Smooth muscle cell (in vitro differentiated cells): ENCODE results near the gene PARPBP. TPM values are rescaled to one million over a fixed set of nuclear protein-coding genes. Genes with fewer than 3 reads are reported as not detected.

Experiments used
- DNase-seq: peaks from one replicate; lab custom pipeline; 2025; ENCODE audit not compliant: unreplicated experiment; lab: John Stamatoyannopoulos, UW
- H2AFZ ChIP-seq: fragments of 200-600 bp; sonication (generic); 2 replicates; pipeline ENCODE4 v1.6.0; 2016; ENCODE audit warnings: antibody characterized with exemption, low read depth, mild to moderate bottlenecking
- H3F3A ChIP-seq: fragments of 200-600 bp; sonication (generic); 2 replicates; pipeline ENCODE4 v1.6.0; 2017; ENCODE audit warnings: antibody characterized with exemption, low read depth
- H3K27ac ChIP-seq: fragments of 200-600 bp; sonication (generic); 2 replicates; pipeline ENCODE4 v1.5.1; 2016; ENCODE audit warnings: low read depth, mild to moderate bottlenecking
- H3K27me3 ChIP-seq: fragments of 200-600 bp; sonication (generic); 2 replicates; pipeline ENCODE4 v1.6.1; 2016; ENCODE audit warnings: low read depth, mild to moderate bottlenecking
- H3K36me3 ChIP-seq: fragments of 200-600 bp; sonication (generic); 2 replicates; pipeline ENCODE4 v1.5.1; 2016; ENCODE audit warnings: low read depth
- H3K4me1 ChIP-seq: fragments of 200-600 bp; sonication (generic); 2 replicates; pipeline ENCODE4 v1.5.1; 2016; ENCODE audit warnings: low read depth
- H3K4me2 ChIP-seq: fragments of 200-600 bp; sonication (generic); 2 replicates; pipeline ENCODE4 v1.6.0; 2016; ENCODE audit warnings: mild to moderate bottlenecking
- H3K4me3 ChIP-seq: fragments of 200-600 bp; sonication (generic); 2 replicates; pipeline ENCODE4 v1.5.1; 2016; ENCODE audit warnings: mild to moderate bottlenecking
- H3K79me2 ChIP-seq: fragments of 200-600 bp; sonication (generic); 2 replicates; pipeline ENCODE4 v1.6.0; 2016; ENCODE audit warnings: low read depth, mild to moderate bottlenecking
- H3K9ac ChIP-seq: fragments of 200-600 bp; sonication (generic); 2 replicates; pipeline ENCODE4 v1.6.0; 2016; ENCODE audit warnings: low read depth
- H3K9me3 ChIP-seq: fragments of 200-600 bp; sonication (generic); replicated peaks from 2 replicates; pipeline ENCODE4 v1.5.1; 2016; ENCODE audit warnings: low read depth
- H4K20me1 ChIP-seq: fragments of 200-600 bp; sonication (generic); 2 replicates; pipeline ENCODE4 v1.6.0; 2016; ENCODE audit warnings: low read depth
- WGBS: methylation state at CpG from one replicate; pipeline ENCODE4 v1.1.7; 2016; ENCODE audit warnings: low lambda C conversion rate; 5-methylcytosine and 5-hydroxymethylcytosine counted together
- polyA plus RNA-seq: library from polyadenylated mRNA; unstranded; fragments of >200 nt; fragmentation: Nextera tagmentation; extraction: Ambion mirVana; gene quantifications from 2 replicates; pipeline ENCODE4 v1.2.1, GENCODE V29; 2016
- total RNA-seq: library from RNA; depleted of rRNA; stranded (reverse); fragments of >200 nt; gene quantifications from 2 replicates; pipeline ENCODE4 v1.2.3, GENCODE V29; 2014
- TF ChIP-seq, protein P1 (sequence below): fragments of 200-600 bp; sonication (generic); IDR thresholded peaks from 2 replicates; pipeline ENCODE4 v1.5.1; 2017; ENCODE audit warnings: borderline replicate concordance, mild to moderate bottlenecking, antibody characterized with exemption; ENCODE audit not compliant: insufficient read depth, poor library complexity, severe bottlenecking

The PARPBP gene
- total and polyA plus RNA-seq, 2 experiments from 2014 or later, result 3.7 to 7.9 TPM

GRCh38 chr12:102093319-102093718 lies 26.7 kb upstream of the PARPBP start:
- Histone ChIP-seq H3K4me3 (no peak overlapping the region), H3F3A (no peaks in the 10 kb centered on the region), H3K4me2 (peak overlapping the region; percentile 64), H3K27ac (peak overlapping the region; percentile 59), H3K9ac (no peak overlapping the region), H4K20me1 (no peaks in the 10 kb centered on the region), H3K4me1 (peaks cover 5% of the 10 kb centered on the region), H3K36me3 (peaks cover 11% of the 10 kb centered on the region), H3K9me3 (no peaks in the 10 kb centered on the region), H3K27me3 (no peaks in the 10 kb centered on the region), H2AFZ (peak overlapping the region; percentile 52), H3K79me2 (no peaks in the 10 kb centered on the region)
- TF ChIP-seq, protein P1, sequence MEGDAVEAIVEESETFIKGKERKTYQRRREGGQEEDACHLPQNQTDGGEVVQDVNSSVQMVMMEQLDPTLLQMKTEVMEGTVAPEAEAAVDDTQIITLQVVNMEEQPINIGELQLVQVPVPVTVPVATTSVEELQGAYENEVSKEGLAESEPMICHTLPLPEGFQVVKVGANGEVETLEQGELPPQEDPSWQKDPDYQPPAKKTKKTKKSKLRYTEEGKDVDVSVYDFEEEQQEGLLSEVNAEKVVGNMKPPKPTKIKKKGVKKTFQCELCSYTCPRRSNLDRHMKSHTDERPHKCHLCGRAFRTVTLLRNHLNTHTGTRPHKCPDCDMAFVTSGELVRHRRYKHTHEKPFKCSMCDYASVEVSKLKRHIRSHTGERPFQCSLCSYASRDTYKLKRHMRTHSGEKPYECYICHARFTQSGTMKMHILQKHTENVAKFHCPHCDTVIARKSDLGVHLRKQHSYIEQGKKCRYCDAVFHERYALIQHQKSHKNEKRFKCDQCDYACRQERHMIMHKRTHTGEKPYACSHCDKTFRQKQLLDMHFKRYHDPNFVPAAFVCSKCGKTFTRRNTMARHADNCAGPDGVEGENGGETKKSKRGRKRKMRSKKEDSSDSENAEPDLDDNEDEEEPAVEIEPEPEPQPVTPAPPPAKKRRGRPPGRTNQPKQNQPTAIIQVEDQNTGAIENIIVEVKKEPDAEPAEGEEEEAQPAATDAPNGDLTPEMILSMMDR, result no peak
- DNase-seq, result no peak

GRCh38 chr12:102095677-102096263 lies 24.2 kb upstream of the PARPBP start:
- Histone ChIP-seq H3K27ac (no peak overlapping the region), H3F3A (no peaks in the 10 kb centered on the region), H3K4me1 (peaks cover 5% of the 10 kb centered on the region), H3K4me3 (no peak overlapping the region), H3K36me3 (peaks cover 11% of the 10 kb centered on the region), H3K4me2 (no peak overlapping the region), H3K9me3 (no peaks in the 10 kb centered on the region), H4K20me1 (no peaks in the 10 kb centered on the region), H2AFZ (no peak overlapping the region), H3K79me2 (no peaks in the 10 kb centered on the region), H3K9ac (no peak overlapping the region), H3K27me3 (no peaks in the 10 kb centered on the region)
- TF ChIP-seq, protein P1, result peak; percentile 55
- no peak for DNase-seq
- WGBS, result 89% methylated on average over 2 of the region's 2 CpGs

DNA sequence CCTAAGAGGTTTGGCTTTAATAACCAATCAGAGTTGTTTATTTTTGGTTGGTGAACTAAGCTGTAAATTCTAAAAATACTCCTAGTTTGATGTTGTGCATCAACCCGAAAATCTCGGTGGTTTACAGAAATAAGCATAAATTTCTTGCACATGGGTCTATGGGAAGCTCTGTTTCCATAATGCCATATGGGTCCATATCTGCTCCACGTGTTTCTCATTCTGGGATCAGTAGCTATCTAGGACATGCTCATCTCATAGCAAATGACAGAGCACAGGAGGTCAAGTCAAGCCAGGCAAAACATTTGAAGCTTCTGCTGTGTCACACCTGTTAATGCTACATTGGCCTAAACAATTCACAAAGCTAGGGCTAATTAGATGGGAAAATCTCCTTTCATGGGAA lies 23.1 kb upstream of the PARPBP start:
- Histone ChIP-seq H3K36me3 (peaks cover 11% of the 10 kb centered on the region), H3K79me2 (no peaks in the 10 kb centered on the region), H3K27me3 (no peaks in the 10 kb centered on the region), H3K9ac (no peak overlapping the region), H4K20me1 (no peaks in the 10 kb centered on the region), H2AFZ (no peak overlapping the region), H3F3A (no peaks in the 10 kb centered on the region), H3K4me1 (peaks cover 5% of the 10 kb centered on the region), H3K4me3 (no peak overlapping the region), H3K27ac (no peak overlapping the region), H3K4me2 (no peak overlapping the region), H3K9me3 (no peaks in the 10 kb centered on the region)
- TF ChIP-seq, protein P1, result no peak
- WGBS, result 98% methylated on average over 3 of the region's 3 CpGs
- no peak for DNase-seq

DNA sequence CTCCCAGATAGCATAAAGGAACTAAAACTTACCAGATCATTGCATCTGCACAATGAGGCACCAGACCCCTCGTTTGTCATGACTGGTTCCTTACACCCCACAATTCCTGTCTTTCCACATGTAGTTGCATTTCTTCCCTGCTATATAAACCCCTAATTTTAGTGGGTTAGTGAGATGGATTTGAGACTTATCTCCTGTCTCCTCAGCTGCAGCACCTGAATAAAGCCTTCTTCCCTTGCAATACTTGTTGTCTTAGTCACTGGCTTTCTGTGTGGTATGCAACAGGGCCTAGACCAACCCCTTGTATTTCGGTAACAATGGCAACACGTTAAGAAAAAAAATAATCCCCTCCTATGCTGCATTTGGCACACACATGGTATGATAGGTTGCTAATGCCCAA lies 13.1 kb upstream of the PARPBP start:
- H3F3A ChIP-seq, result no peaks in the 10 kb centered on the region
- H3K4me1 ChIP-seq, result no peaks in the 10 kb centered on the region
- H3K27me3 ChIP-seq, result no peaks in the 10 kb centered on the region
- no peaks in the 10 kb centered on the region for H3K9me3 ChIP-seq
- H2AFZ ChIP-seq, result no peak overlapping the region
- H3K36me3 ChIP-seq, result peaks cover 23% of the 10 kb centered on the region
- no peak overlapping the region for H3K4me2 ChIP-seq
- H3K9ac ChIP-seq, result no peak overlapping the region
- no peaks in the 10 kb centered on the region for H4K20me1 ChIP-seq
- 94% methylated on average over 3 of the region's 3 CpGs for WGBS
- peaks cover 5% of the 10 kb centered on the region for H3K79me2 ChIP-seq
- DNase-seq, result no peak
- H3K27ac ChIP-seq, result no peak overlapping the region
- TF ChIP-seq, protein P1, result no peak
- H3K4me3 ChIP-seq, result no peak overlapping the region
